CD14-positive monocyte (primary cell): Measurements from ENCODE around the gene ST6GALNAC3. TPM values are rescaled to one million over a fixed set of nuclear protein-coding genes. Genes with fewer than 3 reads are reported as not detected.

Experiments used
- DNase-seq, 3 donors: peaks; one replicate each; pipeline ENCODE4 v3.0.0-alpha.2; 2011 to 2022
- H2AFZ ChIP-seq: 2 replicates; pipeline ENCODE4 v1.6.0; 2012; ENCODE audit warnings: mild to moderate bottlenecking, low read depth, low read length, inconsistent platforms; ENCODE audit not compliant: insufficient read depth, poor library complexity, severe bottlenecking
- H3K27ac ChIP-seq, 2 donors: 1 replicate in 1 of 2; 2 replicates in 1 of 2; pipeline ENCODE4 v1.5.1; 2012 to 2013; ENCODE audit warnings: low read length in 2 of 2, control low read depth in 1 of 2, inconsistent platforms in 1 of 2, low read depth in 1 of 2, mild to moderate bottlenecking in 1 of 2
- H3K27me3 ChIP-seq, 2 donors: one replicate each; pipeline versions ENCODE4 v1.6.0 to v1.6.1; 2011 to 2013; ENCODE audit warnings: low read length in 2 of 2; ENCODE audit not compliant: control insufficient read depth in 2 of 2, insufficient read depth in 2 of 2
- H3K36me3 ChIP-seq, 2 donors: replicated peaks in 1 of 2; 1 replicate in 1 of 2; 2 replicates in 1 of 2; pipeline versions ENCODE4 v1.5.1 to v1.6.1; 2012 to 2013; ENCODE audit warnings: low read length in 2 of 2, control low read depth in 1 of 2, inconsistent platforms in 1 of 2, mild to moderate bottlenecking in 1 of 2; ENCODE audit not compliant: insufficient read depth in 2 of 2, control insufficient read depth in 1 of 2
- H3K4me1 ChIP-seq, 2 donors: 1 replicate in 1 of 2; 2 replicates in 1 of 2; pipeline versions ENCODE4 v1.5.1 to v1.6.1; 2012 to 2013; ENCODE audit warnings: low read length in 2 of 2, control low read depth in 1 of 2, inconsistent platforms in 1 of 2, mild to moderate bottlenecking in 1 of 2, moderate library complexity in 1 of 2; ENCODE audit not compliant: insufficient read depth in 2 of 2, control insufficient read depth in 1 of 2
- H3K4me2 ChIP-seq: replicated peaks from 2 replicates; pipeline ENCODE3; 2012; ENCODE audit warnings: low read length, moderate library complexity, mild to moderate bottlenecking; ENCODE audit not compliant: poor library complexity, severe bottlenecking; ENCODE audit errors: extremely low read depth
- H3K4me3 ChIP-seq, 3 experiments: fragments of 200-600 bp in 1 of 3; sonication (generic) in 1 of 3; replicated peaks in 1 of 3; 1 replicate in 2 of 3; 2 replicates in 1 of 3; pipeline ENCODE4 v1.5.1; 2011 to 2013; ENCODE audit warnings: low read length in 3 of 3, mild to moderate bottlenecking in 3 of 3, control low read depth in 2 of 3, low read depth in 2 of 3, inconsistent platforms in 1 of 3, moderate library complexity in 1 of 3
- H3K79me2 ChIP-seq: 2 replicates; pipeline ENCODE4 v1.6.0; 2012; ENCODE audit warnings: mild to moderate bottlenecking, control low read depth, inconsistent platforms, low read length, moderate library complexity; ENCODE audit not compliant: insufficient read depth
- H3K9ac ChIP-seq: 2 replicates; pipeline ENCODE4 v1.6.0; 2017; ENCODE audit warnings: low read length, mild to moderate bottlenecking; ENCODE audit not compliant: insufficient read depth, poor library complexity, severe bottlenecking
- H3K9me3 ChIP-seq, 2 donors: replicated peaks in 1 of 2; 1 replicate in 1 of 2; 2 replicates in 1 of 2; pipeline versions ENCODE4 v1.5.1 to v1.6.1; 2012 to 2013; ENCODE audit warnings: low read length in 2 of 2, control low read depth in 1 of 2; ENCODE audit not compliant: control insufficient read depth in 1 of 2, insufficient read depth in 1 of 2
- H4K20me1 ChIP-seq: 2 replicates; pipeline ENCODE4 v1.6.0; 2012; ENCODE audit warnings: mild to moderate bottlenecking, low read length, control low read depth, moderate library complexity; ENCODE audit not compliant: insufficient read depth
- H3K27ac Mint-ChIP-seq, 7 donors: one replicate each; pipeline ENCODE4 v1.8.0; 2020; ENCODE audit warnings: mild to moderate bottlenecking in 7 of 7, mixed read lengths in 7 of 7, moderate library complexity in 6 of 7, inconsistent platforms in 2 of 7
- H3K27me3 Mint-ChIP-seq, 3 donors: one replicate each; pipeline ENCODE4 v1.8.0; 2021 to 2022; ENCODE audit warnings: low read depth in 3 of 3, mild to moderate bottlenecking in 3 of 3, mixed read lengths in 3 of 3, moderate library complexity in 3 of 3, inconsistent platforms in 1 of 3
- H3K36me3 Mint-ChIP-seq, 2 donors: one replicate each; pipeline ENCODE4 v1.8.0; 2020; ENCODE audit warnings: mixed read lengths in 2 of 2, inconsistent platforms in 1 of 2, mild to moderate bottlenecking in 1 of 2
- H3K4me1 Mint-ChIP-seq: one replicate; pipeline ENCODE4 v1.8.0; 2020; ENCODE audit warnings: mild to moderate bottlenecking, mixed read lengths
- H3K4me3 Mint-ChIP-seq, 2 donors: one replicate each; pipeline ENCODE4 v1.8.0; 2020; ENCODE audit warnings: mild to moderate bottlenecking in 2 of 2, mixed read lengths in 2 of 2, moderate library complexity in 1 of 2
- H3K9me3 Mint-ChIP-seq, 7 donors: one replicate each; pipeline ENCODE4 v1.8.0; 2020 to 2022; ENCODE audit warnings: mixed read lengths in 7 of 7, mild to moderate bottlenecking in 6 of 7, moderate library complexity in 6 of 7, inconsistent platforms in 2 of 7
- CTCF ChIP-seq: fragments of 200-600 bp; IDR thresholded peaks from one replicate; pipeline ENCODE4 v1.8.0; 2022; ENCODE audit warnings: antibody characterized with exemption, mild to moderate bottlenecking
- WGBS: methylation state at CpG from one replicate; pipeline ENCODE4 v1.1.5; 2013; ENCODE audit warnings: missing lambda C conversion rate; ENCODE audit not compliant: insufficient coverage; 5-methylcytosine and 5-hydroxymethylcytosine counted together
- intact Hi-C, 2 donors: fragments of 100-400 bp; cut with micrococcal nuclease; formaldehyde crosslinking; loops; one replicate each; pipeline versions ENCODE4 v1.15.0 to v1.15.1; 2023
- polyA plus RNA-seq, 3 donors: library from polyadenylated mRNA; depleted of rRNA in 1 of 3; unstranded in 2 of 3; stranded (reverse) in 1 of 3; fragments of 300-500 nt in 2 of 3; fragments of >200 nt in 1 of 3; fragmentation: Illumina TruSeq in 2 of 3; gene quantifications; 1 replicate in 2 of 3; 2 replicates in 1 of 3; pipeline ENCODE4 v1.2.3, GENCODE V29; 2012 to 2021

Gene ST6GALNAC3
- polyA plus RNA-seq, 3 donors, result 6.5 to 9.2 (median 7.6) TPM

GRCh38 chr1:76140227-76140626 lies 65.7 kb downstream of the ST6GALNAC3 start:
- H3K27me3 ChIP-seq, result no peaks in the 10 kb centered on the region
- no peak overlapping the region for H3K4me2 ChIP-seq
- no peak overlapping the region for H3K27ac Mint-ChIP-seq
- H3K9me3 Mint-ChIP-seq, result no peaks in the 10 kb centered on the region
- intact Hi-C loops, result no loop called here
- no peaks in the 10 kb centered on the region for H3K4me1 ChIP-seq
- H3K9me3 ChIP-seq, result no peaks in the 10 kb centered on the region
- H3K4me3 ChIP-seq, result no peak overlapping the region
- H3K9ac ChIP-seq, result no peak overlapping the region
- DNase-seq, result no peak
- H3K4me1 Mint-ChIP-seq, result peaks cover 13% of the 10 kb centered on the region
- TF ChIP-seq CTCF, result no peak
- H3K36me3 ChIP-seq, result no peaks in the 10 kb centered on the region
- H3K27me3 Mint-ChIP-seq, result peaks cover 0 to 4% (median 4%) of the 10 kb centered on the region in 3 donors
- no peak overlapping the region for H3K4me3 Mint-ChIP-seq
- H3K79me2 ChIP-seq, result no peaks in the 10 kb centered on the region
- no CpG with 5 or more reads among the region's 1 CpG for WGBS
- no peaks in the 10 kb centered on the region for H4K20me1 ChIP-seq
- H2AFZ ChIP-seq, result no peak overlapping the region
- no peak overlapping the region for H3K27ac ChIP-seq
- H3K36me3 Mint-ChIP-seq, result no peaks in the 10 kb centered on the region

- Mint-ChIP-seq H3K4me1 (peaks cover 9% of the 10 kb centered on the region), H3K27ac (no peak overlapping the region), H3K36me3 (no peaks in the 10 kb centered on the region), H3K9me3 (no peaks in the 10 kb centered on the region), H3K27me3 (peaks cover 3 to 8% (median 7%) of the 10 kb centered on the region in 3 donors), H3K4me3 (no peak overlapping the region)
- no peak overlapping the region for H3K9ac ChIP-seq
- no peaks in the 10 kb centered on the region for H3K79me2 ChIP-seq
- H3K27me3 ChIP-seq, result no peaks in the 10 kb centered on the region
- H3K9me3 ChIP-seq, result no peaks in the 10 kb centered on the region
- intact Hi-C loops, result no loop called here
- H3K4me1 ChIP-seq, result no peaks in the 10 kb centered on the region
- H3K4me3 ChIP-seq, result no peak overlapping the region
- H3K36me3 ChIP-seq, result no peaks in the 10 kb centered on the region
- no peaks in the 10 kb centered on the region for H4K20me1 ChIP-seq
- WGBS, result 100% methylated on average over 2 of the region's 2 CpGs
- no peak overlapping the region for H2AFZ ChIP-seq
- no peak overlapping the region for H3K4me2 ChIP-seq
- DNase-seq, result no peak
- TF ChIP-seq CTCF, result no peak
- H3K27ac ChIP-seq, result no peak overlapping the region
Observed at GRCh38 chr1:76141929-76142328, 67.4 kb downstream of the ST6GALNAC3 start.
